HG03439 (cell line): ENCODE results near the gene ARHGAP22.

Source experiments
- ATAC-seq: cut with Tn5 transposase; IDR thresholded peaks from one replicate; pipeline ENCODE4 v1.9.1; 2021; ENCODE audit warnings: mild to moderate bottlenecking, moderate library complexity; ENCODE audit not compliant: unreplicated experiment

ARHGAP22 gene

GRCh38 chr10:48517911-48518811 lies 86.7 kb downstream of the ARHGAP22 start:
- ATAC-seq: no peak

GRCh38 chr10:48517482-48517881 lies 87.4 kb downstream of the ARHGAP22 start:
- ATAC-seq: no peak

GRCh38 chr10:48516911-48517310 lies 88.0 kb downstream of the ARHGAP22 start:
- ATAC-seq: no peak

- ATAC-seq: no peak
These were observed 90.0 kb downstream of the ARHGAP22 start for GRCh38 chr10:48514916-48515315.

- ATAC-seq: no peak
These were observed 90.6 kb downstream of the ARHGAP22 start for GRCh38 chr10:48514255-48514654.

- ATAC-seq: no peak
These were observed 92.0 kb downstream of the ARHGAP22 start for GRCh38 chr10:48512861-48513260.

- no peak for ATAC-seq
These were observed 93.0 kb downstream of the ARHGAP22 start for GRCh38 chr10:48511875-48512231.

- no peak for ATAC-seq
These were observed 93.6 kb downstream of the ARHGAP22 start for GRCh38 chr10:48511066-48511874.

- no peak for ATAC-seq
These were observed 94.7 kb downstream of the ARHGAP22 start for GRCh38 chr10:48509974-48510692.

- ATAC-seq: no peak
These were observed 95.8 kb downstream of the ARHGAP22 start for GRCh38 chr10:48508791-48509772.

GRCh38 chr10:48507933-48508790 lies 96.7 kb downstream of the ARHGAP22 start:
- ATAC-seq: no peak

GRCh38 chr10:48507494-48507893 lies 97.4 kb downstream of the ARHGAP22 start:
- ATAC-seq: no peak

GRCh38 chr10:48506147-48506917 lies 98.5 kb downstream of the ARHGAP22 start:
- ATAC-seq: no peak

- ATAC-seq: no peak
These were observed 99.3 kb downstream of the ARHGAP22 start for GRCh38 chr10:48505394-48506112.

GRCh38 chr10:48504141-48504885 lies 100.6 kb downstream of the ARHGAP22 start:
- no peak for ATAC-seq

GRCh38 chr10:48503293-48503911 lies 101.5 kb downstream of the ARHGAP22 start:
- no peak for ATAC-seq

- no peak for ATAC-seq
These were observed 102.1 kb downstream of the ARHGAP22 start for GRCh38 chr10:48502791-48503190.
